HG03442 (cell line): ENCODE data around the gene MYO3A.
"Not testable (repeated sequence)": the region's sequence is repeated elsewhere in the genome, so short reads cannot be mapped to it uniquely, and the experiment has no call there.

Experiments
- ATAC-seq: cut with Tn5 transposase; IDR thresholded peaks from one replicate; pipeline ENCODE4 v1.9.1; 2021; ENCODE audit warnings: mild to moderate bottlenecking, moderate library complexity; ENCODE audit not compliant: unreplicated experiment

Gene MYO3A

DNA sequence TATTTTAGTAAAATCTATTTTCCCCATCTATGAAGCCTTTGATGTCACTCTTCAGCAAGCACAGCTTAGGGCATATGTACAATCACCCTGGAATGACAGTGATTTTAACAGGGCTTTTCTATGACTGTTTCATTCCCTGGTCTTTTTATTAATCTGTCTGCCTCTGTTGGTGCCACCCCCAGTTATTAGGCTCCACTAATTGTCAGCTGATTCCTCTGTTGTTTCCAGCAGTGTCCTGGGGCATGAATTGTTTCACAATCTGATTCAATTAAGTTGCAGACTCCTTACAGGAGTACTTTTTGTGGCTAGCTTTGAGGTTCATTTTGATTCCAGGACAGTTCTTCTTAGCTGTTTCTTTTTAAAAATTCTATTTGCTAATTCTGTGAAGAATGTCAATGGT, 38.6 kb downstream of the MYO3A start:
- ATAC-seq, result no peak

DNA sequence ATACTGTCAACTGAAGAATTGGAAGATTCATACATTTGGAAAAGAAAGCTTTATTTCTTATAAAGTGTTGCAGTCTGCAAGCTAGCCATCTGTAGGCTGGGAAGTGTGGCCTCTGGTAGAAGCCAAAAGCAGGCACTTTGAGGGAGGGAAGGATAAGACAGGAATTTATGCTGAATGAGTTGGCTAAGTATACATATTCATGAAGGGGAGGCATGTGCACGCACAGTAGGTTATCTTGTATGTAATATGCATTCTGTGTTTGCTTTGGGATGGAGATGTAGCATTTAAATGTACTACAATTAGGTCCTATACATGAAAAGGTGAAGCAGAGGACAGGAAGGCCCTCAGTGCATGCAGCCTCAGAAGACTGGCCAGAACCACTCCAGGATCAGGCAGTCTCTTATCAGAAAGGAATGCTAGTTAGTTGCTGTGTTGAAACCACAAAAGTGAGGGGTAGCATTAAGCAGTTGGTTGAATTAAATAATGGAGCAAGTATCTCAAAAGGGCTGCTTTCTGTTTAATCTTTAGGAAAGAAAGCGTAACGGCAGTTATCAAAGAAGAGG, 40.9 kb downstream of the MYO3A start:
- ATAC-seq, result no peak

DNA sequence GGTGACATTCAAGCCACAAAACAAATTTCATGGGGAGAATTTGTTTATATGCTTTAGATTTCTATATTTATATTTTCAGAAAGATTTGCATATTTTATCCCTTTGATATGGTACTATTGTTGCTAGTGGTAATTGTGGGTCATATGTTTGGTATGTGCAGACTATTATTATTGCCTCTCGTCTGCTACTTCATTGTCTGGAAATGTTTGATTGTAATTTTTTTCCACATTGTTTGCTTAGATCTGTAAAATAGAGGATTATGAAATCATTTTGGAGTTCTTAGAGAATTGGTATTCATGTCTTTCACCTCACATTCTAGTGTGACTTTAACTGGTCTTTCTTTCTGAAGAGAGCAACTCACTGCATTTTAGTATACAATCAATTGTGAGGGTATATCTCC, 44.7 kb downstream of the MYO3A start:
- no peak for ATAC-seq

DNA sequence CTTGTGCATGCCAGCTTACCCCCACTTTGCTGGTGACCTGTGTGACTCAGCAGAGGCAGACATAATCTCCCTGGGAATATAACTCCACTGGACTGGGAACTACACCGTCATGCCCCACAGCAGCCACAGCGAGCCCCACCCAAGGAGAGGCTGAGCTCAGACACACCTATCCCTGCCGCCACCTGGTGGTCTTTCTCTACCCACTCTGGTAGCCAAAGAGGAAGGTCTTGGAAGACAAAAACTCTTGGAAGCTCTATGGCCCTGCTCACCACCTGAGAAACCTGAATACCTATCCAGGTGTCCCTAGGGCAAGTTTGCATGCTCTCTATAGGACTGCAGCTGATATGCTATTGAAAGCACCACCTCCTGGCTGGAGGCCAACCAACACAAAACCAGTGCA, 48.1 kb downstream of the MYO3A start:
- no peak for ATAC-seq

DNA sequence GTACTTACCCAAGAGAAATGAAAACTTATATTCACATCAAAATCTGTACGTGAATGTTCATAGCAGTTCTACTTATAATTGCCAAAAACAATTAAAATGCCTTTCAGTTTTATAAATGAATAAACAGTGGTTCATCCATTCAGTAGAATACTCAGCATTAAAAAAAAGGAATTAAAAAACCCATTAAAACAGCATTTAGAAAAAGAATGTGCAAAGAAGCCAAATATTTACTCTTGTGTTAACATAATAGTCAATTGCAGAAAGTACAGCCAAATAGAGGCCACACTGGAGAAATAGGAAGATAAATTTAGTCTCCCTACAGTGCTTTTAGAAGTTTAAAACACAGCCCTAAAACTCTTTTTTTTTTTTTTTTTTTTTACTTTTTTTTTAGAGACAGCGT, 54.6 kb downstream of the MYO3A start:
- ATAC-seq, result no peak

DNA sequence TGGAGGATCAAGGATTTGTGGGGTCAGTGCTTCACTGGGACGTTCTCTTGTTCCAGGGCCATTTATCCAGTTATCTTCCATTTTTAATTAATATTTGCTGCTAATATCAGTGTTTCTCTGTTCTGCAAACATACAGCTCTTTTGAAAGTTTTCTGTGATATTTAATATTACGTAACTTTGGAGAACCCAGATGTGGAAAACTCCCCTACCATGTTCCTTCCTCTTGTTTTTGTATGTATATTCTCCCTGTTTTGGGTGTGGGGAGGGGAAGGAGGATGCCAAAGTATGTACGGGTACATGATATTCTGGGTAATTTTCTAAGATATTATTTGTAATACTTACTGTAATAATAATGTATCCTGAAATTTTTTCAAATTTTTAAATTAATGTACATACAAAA, 55.9 kb downstream of the MYO3A start:
- ATAC-seq, result no peak

DNA sequence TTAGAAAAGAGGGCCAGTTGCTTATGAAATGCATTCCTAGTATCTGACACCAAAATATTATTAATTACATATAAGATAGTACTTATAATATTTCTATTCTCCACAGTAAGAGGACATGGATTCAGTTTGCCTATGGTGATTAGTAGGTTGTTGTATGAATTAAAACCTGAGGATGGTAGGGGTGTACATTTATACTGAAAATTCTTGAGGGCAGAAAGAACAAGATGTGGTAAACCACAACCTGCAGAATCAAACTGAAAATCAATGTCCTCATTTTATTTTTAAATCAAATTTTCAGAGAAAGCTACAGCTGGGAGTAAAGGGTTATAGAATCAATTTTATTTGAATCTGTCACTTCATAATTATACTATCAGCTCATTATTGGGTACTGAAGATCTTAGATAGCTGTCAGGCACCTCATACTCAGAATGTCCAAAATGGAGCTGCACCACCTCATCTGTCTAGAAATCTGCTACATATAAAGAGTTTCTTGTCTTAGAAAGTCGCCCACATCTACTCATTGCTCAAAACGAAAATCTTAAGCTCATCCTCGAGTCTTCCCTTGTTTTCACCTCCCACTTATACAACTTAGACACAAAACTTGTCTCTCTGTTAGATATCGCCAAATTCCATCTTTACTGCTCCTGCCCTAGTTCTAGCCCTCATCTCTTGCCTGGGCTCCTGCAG, 65.4 kb downstream of the MYO3A start:
- peak; percentile 69 for ATAC-seq

DNA sequence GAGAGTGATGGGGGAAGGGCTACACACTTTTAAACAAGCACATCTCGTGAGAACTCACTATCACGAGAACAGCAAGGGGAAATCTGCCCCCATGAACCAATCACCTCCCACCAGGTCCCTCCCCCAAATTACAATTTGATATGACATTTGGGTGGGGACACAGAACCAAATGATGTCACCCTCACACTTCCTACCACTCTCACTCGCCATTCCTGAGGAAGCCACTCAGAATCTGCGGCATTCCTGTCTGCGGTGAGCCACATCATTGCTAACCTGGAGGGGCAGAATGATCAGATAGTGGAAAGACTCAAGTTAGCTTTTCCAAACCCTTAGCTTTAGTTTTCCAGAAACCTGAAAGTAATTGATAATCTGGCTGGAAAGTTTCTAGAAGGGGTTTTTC, 66.9 kb downstream of the MYO3A start:
- no peak for ATAC-seq

DNA sequence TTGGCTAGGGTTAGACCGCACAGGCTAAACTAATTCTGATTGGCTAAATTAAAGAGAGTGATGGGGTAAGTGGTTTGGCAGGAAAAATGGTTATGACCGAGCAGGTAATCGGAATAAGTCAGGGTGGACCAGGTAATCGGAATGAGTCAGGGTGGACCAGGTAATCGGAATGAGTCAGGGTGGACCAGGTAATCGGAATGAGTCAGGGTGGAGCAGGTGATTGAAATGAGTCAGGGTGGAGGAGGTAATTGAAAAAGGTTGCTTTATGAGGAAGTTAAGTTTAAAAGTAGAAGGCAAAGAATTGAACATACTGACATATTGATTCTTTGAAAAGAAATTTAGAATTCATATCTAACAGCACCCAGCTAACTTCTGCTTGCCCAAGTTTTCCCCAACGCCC, 68.4 kb downstream of the MYO3A start:
- not testable (repeated sequence) for ATAC-seq

DNA sequence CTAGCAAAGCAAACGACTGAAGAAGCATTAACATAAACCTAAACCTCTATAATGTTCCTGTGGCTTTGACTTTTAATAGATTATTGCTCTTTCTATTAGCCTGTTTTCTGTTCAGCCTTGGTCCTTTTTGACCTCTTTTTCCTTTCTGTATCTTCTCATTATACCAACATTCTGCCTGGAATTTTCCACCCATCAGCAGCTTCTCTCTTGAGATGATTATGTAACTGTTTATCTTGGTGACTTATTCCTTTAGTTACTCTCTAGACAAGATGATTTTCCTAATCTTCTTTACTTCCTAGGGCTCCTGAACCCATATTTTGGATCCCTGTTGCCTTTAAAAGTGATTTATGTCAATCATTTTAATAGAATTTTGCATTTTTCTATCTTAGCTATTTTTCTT, 81.1 kb downstream of the MYO3A start:
- no peak for ATAC-seq

DNA sequence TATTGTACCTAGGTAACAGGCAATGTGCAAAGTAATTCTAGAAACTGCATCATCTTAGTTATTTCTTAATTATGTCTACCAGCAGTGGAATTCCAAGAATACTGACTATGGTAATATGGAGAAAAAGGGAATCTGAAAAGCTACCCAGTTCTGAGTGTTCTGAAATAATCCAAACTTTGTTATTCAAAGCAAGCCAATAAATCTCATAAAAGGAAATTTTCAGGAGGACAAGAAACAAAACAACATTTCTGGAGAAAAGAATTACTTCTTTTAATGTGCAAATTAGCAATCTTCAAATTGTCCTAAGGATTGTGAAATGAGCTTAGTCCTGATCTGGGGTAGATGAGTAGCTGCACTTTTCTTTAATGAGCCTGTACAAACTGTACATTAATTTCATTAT, 88.8 kb downstream of the MYO3A start:
- no peak for ATAC-seq

DNA sequence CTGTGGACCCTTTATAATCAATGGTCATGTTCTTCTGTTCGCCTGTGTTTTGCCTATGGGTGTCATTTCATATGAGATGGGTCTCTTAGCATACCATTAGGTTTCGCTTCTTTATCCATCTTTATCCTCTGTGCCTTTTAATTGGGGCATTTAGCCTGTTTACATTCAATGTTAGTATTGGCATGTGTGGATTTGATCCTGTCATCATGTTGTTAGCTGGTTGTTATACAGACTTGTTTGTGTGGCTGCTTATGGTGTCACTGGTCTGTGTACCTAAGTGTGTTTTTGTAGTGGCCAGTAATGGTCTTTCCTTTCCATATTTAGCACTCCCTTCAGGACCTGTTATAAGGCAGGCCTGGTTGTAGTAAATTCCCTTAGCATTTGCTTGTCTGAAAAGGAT, 90.3 kb downstream of the MYO3A start:
- no peak for ATAC-seq

DNA sequence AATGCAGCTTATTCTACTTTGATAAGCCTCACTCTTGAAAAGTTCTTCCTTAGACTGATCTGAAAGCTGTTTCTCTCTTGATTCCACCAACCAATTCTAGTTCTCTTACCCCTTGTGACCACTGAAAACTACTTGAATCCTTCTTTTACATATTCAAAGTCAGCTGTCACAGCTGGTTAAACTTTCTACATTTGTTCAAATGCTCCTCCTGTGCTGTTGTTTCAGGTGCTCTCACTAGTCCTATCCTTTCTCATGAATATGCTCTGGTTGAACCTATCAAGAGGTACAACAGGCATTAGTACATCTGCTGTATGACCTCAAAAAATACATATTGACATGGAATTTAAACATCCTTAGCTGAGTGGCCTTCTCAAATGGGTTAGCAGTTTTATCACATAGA, 91.5 kb downstream of the MYO3A start:
- no peak for ATAC-seq

DNA sequence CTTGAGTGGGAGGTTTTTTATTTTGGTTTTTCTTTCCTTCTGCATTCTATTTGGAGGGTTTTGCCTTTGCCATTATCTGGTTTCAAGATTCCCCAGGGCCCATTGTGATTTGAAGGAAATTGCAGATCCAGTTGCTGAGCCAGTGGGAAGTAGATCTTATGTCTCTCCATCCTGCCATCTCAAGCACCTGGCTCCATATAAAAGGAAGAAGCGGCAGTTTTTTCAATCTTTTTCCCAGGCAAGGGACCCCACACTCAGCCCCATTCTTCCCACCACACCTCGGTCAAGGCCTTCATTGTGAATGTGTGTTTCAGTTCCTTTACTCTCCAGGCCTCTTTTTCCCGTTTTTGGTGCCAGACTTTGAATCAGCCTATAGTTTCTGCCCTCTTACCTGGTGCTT, 95.8 kb downstream of the MYO3A start:
- no peak for ATAC-seq

DNA sequence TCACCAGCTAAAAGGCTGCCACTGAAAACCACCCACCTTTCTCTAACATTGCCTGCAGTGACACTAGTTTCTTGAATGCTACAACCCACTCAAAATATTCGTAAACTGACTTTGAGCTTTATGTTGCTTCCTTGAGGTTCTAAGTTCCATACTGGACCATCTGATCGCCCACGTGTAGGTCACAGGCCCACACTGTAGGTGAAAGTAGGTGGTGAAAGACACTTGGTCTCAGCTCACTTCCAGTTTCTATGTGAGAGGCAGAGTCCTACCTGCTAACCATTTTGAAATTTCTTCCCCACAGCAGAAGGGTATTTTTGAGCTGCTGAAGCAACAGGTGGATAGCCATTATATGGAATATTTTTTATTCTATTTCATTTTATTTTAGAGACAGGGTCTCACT, 97.3 kb downstream of the MYO3A start:
- ATAC-seq, result peak; percentile 82

DNA sequence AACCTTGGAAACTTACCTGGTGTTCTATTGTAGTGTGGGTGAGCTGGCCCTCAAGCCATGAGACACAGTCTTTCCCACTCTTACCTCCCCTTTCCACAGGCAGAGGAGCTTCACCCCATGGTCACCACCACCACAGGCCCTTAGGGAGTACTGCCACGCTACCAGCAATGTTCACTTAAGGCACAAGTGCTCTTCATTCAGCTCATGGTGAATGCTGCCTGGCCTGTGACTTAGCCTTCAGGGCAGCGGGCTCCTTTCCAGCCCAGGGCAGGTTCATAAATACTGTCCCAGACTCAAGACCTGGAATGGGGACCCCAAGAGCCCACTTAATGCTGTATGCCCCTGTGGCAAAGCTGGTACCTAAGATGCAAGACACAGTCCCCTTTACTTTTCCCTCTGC, 109.4 kb downstream of the MYO3A start:
- no peak for ATAC-seq

DNA sequence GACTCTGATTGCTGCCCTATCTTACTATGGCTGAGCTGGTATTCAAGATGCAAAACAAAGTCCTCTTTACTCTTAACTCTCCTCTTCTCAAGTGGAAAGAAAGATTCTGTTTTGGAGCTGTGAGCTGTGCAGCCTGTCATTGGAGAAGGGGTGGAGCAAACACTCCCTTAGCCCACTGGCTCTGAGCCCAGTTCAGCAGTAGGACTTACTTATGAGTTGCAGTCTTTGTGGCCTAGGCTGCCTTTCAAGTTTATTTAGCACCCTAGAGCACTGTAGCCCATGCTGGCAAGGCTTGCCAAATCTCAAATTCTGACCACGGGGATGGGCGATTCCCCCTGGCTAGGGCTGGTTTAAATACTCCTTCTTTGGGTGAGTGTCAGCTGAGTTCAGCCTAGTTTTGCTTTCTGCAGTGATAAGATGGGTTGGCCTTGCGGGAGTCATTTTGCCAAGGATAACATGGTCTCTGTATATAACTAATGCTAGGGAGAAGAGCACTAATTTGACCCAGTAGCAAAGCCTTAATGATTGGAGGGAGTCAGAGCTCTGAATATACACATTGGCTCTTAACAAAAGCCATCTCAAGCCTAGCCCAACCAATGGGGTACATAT, 110.2 kb downstream of the MYO3A start:
- ATAC-seq, result no peak

DNA sequence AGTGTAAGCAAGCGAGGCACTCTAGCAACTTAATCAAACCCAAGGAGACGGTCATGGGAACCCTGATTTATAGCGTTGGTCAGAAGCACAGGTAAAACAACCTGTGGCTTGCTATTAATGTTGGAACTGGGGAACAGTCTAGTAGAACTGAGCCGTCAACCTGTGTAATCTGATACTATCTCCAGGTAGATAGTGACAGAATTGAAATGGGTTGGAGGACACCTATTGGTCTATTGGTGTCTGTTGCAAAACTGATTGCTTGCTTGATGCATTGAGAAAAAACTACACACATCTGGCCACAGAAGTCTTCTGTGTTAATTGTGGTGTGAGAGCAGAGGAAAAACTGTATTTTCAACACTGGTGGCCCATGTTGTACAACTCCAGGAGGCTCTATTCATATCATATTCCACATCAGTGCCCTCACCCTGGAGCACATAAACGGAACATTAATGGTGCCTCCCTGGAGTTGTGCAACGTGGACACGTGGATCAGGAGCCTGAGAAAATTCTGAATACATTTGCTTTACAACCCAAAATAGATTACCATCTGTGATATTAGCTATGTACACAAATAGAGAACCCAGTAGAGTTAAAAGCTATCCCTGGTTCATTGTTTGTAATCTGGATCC, 112.2 kb downstream of the MYO3A start:
- ATAC-seq, result no peak

DNA sequence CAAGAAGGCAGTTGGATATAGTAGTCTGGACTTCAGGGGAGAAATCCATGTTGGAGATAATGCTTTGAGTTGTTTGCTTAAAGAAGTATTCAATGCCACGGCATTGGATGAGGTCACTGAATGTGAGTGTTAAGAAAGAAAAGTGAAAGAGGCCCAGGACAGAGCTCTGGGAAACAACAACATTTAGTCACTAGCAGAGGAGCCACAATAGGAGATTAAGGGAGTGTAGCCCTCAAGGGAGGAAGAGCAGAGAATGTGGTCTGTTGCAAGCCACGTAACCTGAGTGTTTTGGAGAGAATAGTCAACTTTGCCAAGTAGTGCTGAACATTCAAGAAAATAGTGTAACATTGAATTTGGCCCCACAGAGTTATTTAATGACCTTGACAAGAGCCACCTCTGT, 114.7 kb downstream of the MYO3A start:
- ATAC-seq, result no peak

DNA sequence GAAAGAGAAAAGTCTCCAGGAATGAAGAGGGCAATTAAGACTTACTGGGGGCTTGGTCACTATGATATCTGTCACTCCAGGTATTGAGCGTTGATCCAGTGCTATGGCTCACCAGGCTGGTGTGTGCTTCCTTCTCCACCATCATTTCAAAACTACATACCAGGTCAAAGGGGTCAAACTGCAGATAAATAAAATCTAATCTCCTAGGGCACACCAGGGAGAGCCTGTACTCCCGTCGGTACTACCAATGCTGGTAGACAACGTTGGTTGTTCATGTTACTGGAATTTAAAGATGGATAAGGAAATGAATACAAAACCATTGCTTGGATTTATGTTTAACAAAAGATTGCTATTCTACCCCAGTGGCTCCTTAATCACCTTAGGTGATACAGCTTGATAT, 118.3 kb downstream of the MYO3A start:
- no peak for ATAC-seq

DNA sequence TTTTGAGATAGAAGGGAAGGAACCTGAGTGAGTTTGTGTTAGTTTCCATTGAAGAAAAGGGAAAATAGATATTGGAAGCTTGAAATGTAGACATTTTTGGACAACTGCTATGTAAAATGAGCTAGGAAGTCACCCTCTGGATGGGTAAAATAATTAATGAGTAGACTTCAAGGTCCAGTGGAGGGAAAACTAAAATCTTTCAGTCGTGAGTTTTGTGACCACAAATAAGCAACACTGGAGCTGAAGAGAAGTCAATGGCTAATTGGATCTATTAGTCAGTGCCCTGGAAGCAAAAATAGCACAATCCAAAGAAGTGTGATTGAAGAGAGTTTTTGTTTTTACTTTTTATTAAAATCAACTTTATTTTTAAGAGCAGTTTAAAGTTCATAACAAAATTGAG, 123.4 kb downstream of the MYO3A start:
- ATAC-seq, result no peak

DNA sequence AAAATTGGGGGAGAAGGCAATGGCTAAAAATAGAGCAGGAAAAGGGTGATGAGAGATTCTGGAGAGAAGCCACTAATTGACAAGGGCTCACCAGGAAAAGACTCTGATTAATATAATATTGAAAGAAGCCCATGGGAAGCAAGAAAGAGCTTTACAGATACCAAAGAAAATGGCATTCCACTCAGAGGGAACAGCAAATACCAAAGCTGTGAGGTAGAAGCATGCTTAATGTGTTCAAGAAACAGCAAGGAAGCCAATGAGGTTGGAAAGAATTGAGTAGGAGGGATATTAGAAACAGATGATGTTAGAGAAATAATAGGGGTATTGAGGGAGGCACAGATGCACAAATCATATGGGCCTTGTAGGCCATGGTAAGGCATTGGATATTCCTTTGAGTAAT, 130.1 kb downstream of the MYO3A start:
- ATAC-seq, result no peak
